ENCODE data around the gene AK2. TPM values are rescaled to one million over a fixed set of nuclear protein-coding genes. Genes with fewer than 3 reads are reported as not detected.

The AK2 gene
- total RNA-seq = 46.8 TPM

GRCh38 chr1:33036526-33037503 lies at the start of gene AK2:
TSS of gene AK2 (minus strand) at chr1:33036883. CDS start at chr1:33036828, 55 bp downstream.

DNA sequence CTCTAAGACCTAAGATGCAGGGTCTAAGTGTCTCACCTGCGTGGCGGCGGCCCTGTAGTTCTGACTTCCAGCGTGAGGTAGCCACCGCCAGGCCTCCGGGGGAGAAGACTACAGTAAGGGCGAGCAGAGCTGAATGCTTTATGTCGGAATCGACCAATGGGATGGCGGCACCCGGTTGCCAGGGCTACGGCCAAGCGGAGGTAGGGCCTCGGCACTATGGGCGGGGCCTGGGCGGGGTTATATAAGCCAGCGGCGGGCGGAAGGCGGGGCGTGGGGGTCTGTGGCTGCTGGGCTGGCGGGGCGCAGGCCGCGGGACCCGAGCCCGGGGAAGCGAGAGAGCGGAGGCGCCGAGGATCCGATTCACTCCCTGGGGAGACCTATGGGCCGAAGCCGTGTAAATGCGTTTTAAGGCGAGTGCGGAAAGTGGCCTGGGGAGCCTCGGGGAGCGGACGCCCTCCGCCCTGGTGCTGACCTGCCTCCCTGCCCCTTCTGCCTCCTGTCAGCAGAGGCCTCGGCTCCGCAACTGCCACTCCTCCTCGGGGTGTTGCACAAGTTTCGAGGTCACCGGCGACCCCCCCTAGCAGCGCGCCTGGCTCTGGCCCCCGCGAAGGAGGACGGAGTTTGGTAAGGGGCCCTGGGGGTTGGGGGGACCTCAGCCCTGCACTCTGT lies 44.3 kb upstream of the AK2 start, which contains the start of gene AZIN2:
AZIN2 (plus strand) TSS at position 269 of the 669 bp plus-strand sequence. CDS start 1,097 bp downstream, outside the sequence.

DNA sequence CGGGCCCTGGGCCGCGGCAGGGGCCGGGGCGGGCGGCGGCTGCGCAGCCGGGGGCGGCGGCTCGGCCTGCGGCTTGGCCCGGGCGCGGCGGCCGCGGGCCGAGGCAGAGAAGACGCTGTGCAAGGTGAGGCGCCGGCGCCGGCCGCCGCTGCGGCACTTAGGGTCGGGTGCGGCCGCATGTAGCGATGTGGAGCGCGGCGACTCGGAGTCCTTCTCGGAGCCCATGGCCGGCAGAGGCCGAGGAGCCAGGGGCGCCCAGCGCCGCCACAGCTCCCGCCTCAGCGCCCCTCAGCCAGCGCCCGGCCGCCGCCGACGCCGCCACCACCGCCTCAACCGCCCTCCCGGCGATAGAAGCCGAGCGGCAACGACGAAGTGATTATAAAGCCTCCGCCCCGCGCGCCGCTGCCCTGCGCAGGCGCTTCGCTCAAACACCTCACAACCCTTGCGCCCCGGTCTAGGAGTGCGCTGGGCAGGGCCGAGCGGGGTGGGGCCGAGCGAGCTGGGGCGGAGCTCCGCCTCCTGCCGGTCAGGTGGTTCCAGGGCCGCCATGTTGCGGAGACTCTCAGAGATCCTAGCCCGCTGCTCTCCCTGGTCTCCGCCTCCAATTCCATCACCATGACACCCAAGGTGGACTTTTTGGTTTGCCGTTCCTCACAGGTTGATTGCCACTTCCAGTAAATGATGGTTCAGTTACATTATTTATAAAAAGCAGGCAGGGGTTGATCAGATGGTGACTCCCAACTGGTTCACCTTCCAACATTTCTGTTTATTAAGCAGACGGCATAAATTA lies 72.0 kb downstream of the AK2 start, which contains the start of gene RNF19B:
RNF19B (minus strand) TSS at position 349 of the 790 bp plus-strand sequence; CDS start at position 225, 124 bp downstream.

Other genes with a start within 250 kb of the AK2 start
- gene YARS1, start 219.5 kb downstream of the AK2 start, total RNA-seq = 56.5 TPM
- gene S100PBP, start 219.2 kb downstream of the AK2 start, total RNA-seq = 59.3 TPM
- 30.2 TPM for gene FNDC5, start 166.0 kb downstream of the AK2 start, total RNA-seq
- 83.5 TPM for gene HPCA, start 150.4 kb downstream of the AK2 start, total RNA-seq
- 4.4 TPM for gene TMEM54, start 135.5 kb downstream of the AK2 start, total RNA-seq
- gene RNF19B, start 72.1 kb downstream of the AK2 start, total RNA-seq = 41.3 TPM
- gene AZIN2, start 44.3 kb upstream of the AK2 start, total RNA-seq = 14.1 TPM
- gene TRIM62, start 145.2 kb upstream of the AK2 start, total RNA-seq = 4.6 TPM
- 17.5 TPM for gene ZNF362, start 219.6 kb upstream of the AK2 start, total RNA-seq